Activated CD8-positive, alpha-beta T cell treated with anti-CD3 and anti-CD28 coated beads for 36 hours (primary cell): ENCODE results near the gene CDKAL1. TPM values are rescaled to one million over a fixed set of nuclear protein-coding genes. Genes with fewer than 3 reads are reported as not detected.

Experiments
- ATAC-seq: fragments of 200-7000 bp; cut with Tn5 transposase; one replicate; pipeline ENCODE4 v1.10.0; 2021; ENCODE audit warnings: mild to moderate bottlenecking, moderate library complexity
- CTCF ChIA-PET: fragments of 350-600 bp; sonication (Branson Sonifier 250); formaldehyde crosslinking; loops from one replicate; lab custom pipeline; 2021; ENCODE audit warnings: antibody characterized with exemption; lab: Charles Lee
- POLR2A ChIA-PET: fragments of 350-600 bp; sonication (Branson Sonifier 250); formaldehyde crosslinking; loops from one replicate; lab custom pipeline; 2021; ENCODE audit warnings: antibody characterized with exemption; lab: Charles Lee
- DNase-seq: peaks from one replicate; pipeline ENCODE4 v3.0.0-alpha.2; 2020
- H3K27ac Mint-ChIP-seq: one replicate; pipeline ENCODE4 v1.8.0; 2021; ENCODE audit warnings: mild to moderate bottlenecking, mixed read lengths
- H3K27me3 Mint-ChIP-seq: one replicate; pipeline ENCODE4 v1.8.0; 2021; ENCODE audit warnings: mixed read lengths
- H3K36me3 Mint-ChIP-seq: one replicate; pipeline ENCODE4 v1.8.0; 2021; ENCODE audit warnings: low read depth, mixed read lengths
- H3K4me1 Mint-ChIP-seq: one replicate; pipeline ENCODE4 v1.8.0; 2021; ENCODE audit warnings: low read depth, mixed read lengths
- H3K4me3 Mint-ChIP-seq: one replicate; pipeline ENCODE4 v1.8.0; 2021; ENCODE audit warnings: mild to moderate bottlenecking, moderate library complexity, mixed read lengths
- H3K9me3 Mint-ChIP-seq: one replicate; pipeline ENCODE4 v1.8.0; 2021; ENCODE audit warnings: mixed read lengths
- CTCF ChIP-seq: fragments of 200-600 bp; IDR thresholded peaks from one replicate; pipeline ENCODE4 v1.8.0; 2022; ENCODE audit warnings: antibody characterized with exemption, mild to moderate bottlenecking
- intact Hi-C: fragments of 100-400 bp; cut with micrococcal nuclease; formaldehyde crosslinking; loops from one replicate; pipeline ENCODE4 v1.10.0; 2022
- total RNA-seq, 2 experiments: library from RNA; stranded (reverse); gene quantifications; one replicate each; pipeline ENCODE4 v1.2.3, GENCODE V29; 2021

Gene CDKAL1
- total RNA-seq, 2 experiments from 2014 or later: 21.6 to 23.6 TPM

- no peak overlapping the region for H3K4me3 Mint-ChIP-seq
Measured at GRCh38 chr6:21149470-21149869, 615.2 kb downstream of the CDKAL1 start.

GRCh38 chr6:21150667-21151066 is 616.4 kb downstream of the CDKAL1 start:
- Mint-ChIP-seq H3K4me3 (no peak overlapping the region), H3K9me3 (no peaks in the 10 kb centered on the region), H3K27ac (no peak overlapping the region), H3K27me3 (no peaks in the 10 kb centered on the region), H3K4me1 (no peaks in the 10 kb centered on the region), H3K36me3 (no peaks in the 10 kb centered on the region)
- ATAC-seq: no peak
- no peak for DNase-seq
- intact Hi-C loops: no loop called here
- CTCF ChIA-PET: no interaction called here
- POLR2A ChIA-PET: no interaction called here
- no peak for TF ChIP-seq CTCF

More at GRCh38 chr6:21149470-21149869, 615.2 kb downstream of the CDKAL1 start:
- H3K27ac Mint-ChIP-seq: no peak overlapping the region
- H3K36me3 Mint-ChIP-seq: no peaks in the 10 kb centered on the region
- DNase-seq: no peak
- intact Hi-C loops: no loop called here
- no peaks in the 10 kb centered on the region for H3K9me3 Mint-ChIP-seq
- ChIA-PET POLR2A (no interaction called here), CTCF (no interaction called here)
- no peak for TF ChIP-seq CTCF
- no peaks in the 10 kb centered on the region for H3K4me1 Mint-ChIP-seq
- no peaks in the 10 kb centered on the region for H3K27me3 Mint-ChIP-seq
- ATAC-seq: no peak

GRCh38 chr6:21151119-21151518 is 616.9 kb downstream of the CDKAL1 start:
- DNase-seq: no peak
- CTCF ChIA-PET: no interaction called here
- Mint-ChIP-seq H3K36me3 (no peaks in the 10 kb centered on the region), H3K4me3 (no peak overlapping the region), H3K9me3 (no peaks in the 10 kb centered on the region), H3K4me1 (no peaks in the 10 kb centered on the region), H3K27me3 (no peaks in the 10 kb centered on the region), H3K27ac (no peak overlapping the region)
- POLR2A ChIA-PET: no interaction called here
- ATAC-seq: no peak
- no peak for TF ChIP-seq CTCF
- intact Hi-C loops: no loop called here

GRCh38 chr6:21151530-21151929 is 617.3 kb downstream of the CDKAL1 start:
- ChIA-PET POLR2A (no interaction called here), CTCF (no interaction called here)
- H3K4me3 Mint-ChIP-seq: no peak overlapping the region
- H3K36me3 Mint-ChIP-seq: no peaks in the 10 kb centered on the region
- H3K27ac Mint-ChIP-seq: no peak overlapping the region
- H3K27me3 Mint-ChIP-seq: no peaks in the 10 kb centered on the region
- H3K4me1 Mint-ChIP-seq: no peaks in the 10 kb centered on the region
- ATAC-seq: no peak
- DNase-seq: no peak
- TF ChIP-seq CTCF: no peak
- intact Hi-C loops: no loop called here
- no peaks in the 10 kb centered on the region for H3K9me3 Mint-ChIP-seq

- Mint-ChIP-seq H3K9me3 (no peaks in the 10 kb centered on the region), H3K4me3 (no peak overlapping the region), H3K27ac (no peak overlapping the region), H3K4me1 (peaks cover 4% of the 10 kb centered on the region), H3K36me3 (no peaks in the 10 kb centered on the region), H3K27me3 (no peaks in the 10 kb centered on the region)
- TF ChIP-seq CTCF: no peak
- POLR2A ChIA-PET: no interaction called here
- DNase-seq: no peak
- CTCF ChIA-PET: interaction anchor here (0.6 to 1.4 kb wide), 2 partner anchors 10 to 374 kb away, joined by 3 read pairs; no protein-coding TSS in a partner anchor
- intact Hi-C loops: no loop called here
- no peak for ATAC-seq
Measured at GRCh38 chr6:21157186-21157929, 623.1 kb downstream of the CDKAL1 start.
